ENCODE results near the gene KIAA1210. TPM values are rescaled to one million over a fixed set of nuclear protein-coding genes. Genes with fewer than 3 reads are reported as not detected.

Gene KIAA1210
- total and polyA plus RNA-seq, 12 donors = 0.04 to 0.17 (median 0.09) TPM; not detected in 7

GRCh38 chrX:119042996-119043395 is 84.6 kb downstream of the KIAA1210 start:
- Histone ChIP-seq H3K4me3 (no peak overlapping the region), H3K27me3 (no peaks in the 10 kb centered on the region), H3K4me1 (peaks cover 0 to 24% (median 5%) of the 10 kb centered on the region in 9 donors), H3K9me3 (no peaks in the 10 kb centered on the region), H3K27ac (no peak overlapping the region), H3K36me3 (no peaks in the 10 kb centered on the region)
- ATAC-seq (no peak), DNase-seq (no peak)
- TF ChIP-seq CTCF (IDR thresholded peaks at IDR 0.05) = no peak
- intact Hi-C loops (cut with DNase I) = no loop called here
- WGBS, 2 donors = 95 to 100% methylated on average over 1 of the region's 1 CpG

GRCh38 chrX:119042040-119042439 is 85.6 kb downstream of the KIAA1210 start:
- 93 to 98% methylated on average over 3 of the region's 3 CpGs for WGBS, 2 donors
- Histone ChIP-seq H3K36me3 (no peaks in the 10 kb centered on the region), H3K4me1 (peaks cover 0 to 24% (median 5%) of the 10 kb centered on the region in 9 donors), H3K9me3 (no peaks in the 10 kb centered on the region), H3K27ac (peak overlapping the region in 8 of 10 donors; percentile 42 to 71 (median 62)), H3K4me3 (no peak overlapping the region), H3K27me3 (no peaks in the 10 kb centered on the region)
- TF ChIP-seq CTCF (IDR thresholded peaks at IDR 0.05) = no peak
- ATAC-seq = no peak
- intact Hi-C loops (cut with DNase I) = no loop called here
- DNase-seq = no peak

- H3K36me3 ChIP-seq = no peaks in the 10 kb centered on the region
- no peaks in the 10 kb centered on the region for H3K27me3 ChIP-seq
- DNase-seq (peak in 1 of 2 donors; percentile 60), ATAC-seq (peak; percentile 95 to 99 (median 97))
- H3K4me1 ChIP-seq = peaks cover 0 to 24% (median 5%) of the 10 kb centered on the region in 9 donors
- H3K27ac ChIP-seq = peak overlapping the region in 8 of 10 donors; percentile 42 to 71 (median 63)
- H3K4me3 ChIP-seq = no peak overlapping the region
- H3K9me3 ChIP-seq = no peaks in the 10 kb centered on the region
- no peak for TF ChIP-seq CTCF (IDR thresholded peaks at IDR 0.05)
- 14 to 23% methylated on average over 4 of the region's 4 CpGs for WGBS, 2 donors
- intact Hi-C loops (cut with DNase I) = no loop called here
These were observed 86.4 kb downstream of the KIAA1210 start for GRCh38 chrX:119041175-119041574.

GRCh38 chrX:119040432-119040831 is 87.2 kb downstream of the KIAA1210 start:
- WGBS, 2 donors = 55 to 58% methylated on average over 6 of the region's 6 CpGs
- peaks cover 0 to 24% (median 5%) of the 10 kb centered on the region in 9 donors for H3K4me1 ChIP-seq
- no peak overlapping the region for H3K4me3 ChIP-seq
- no peaks in the 10 kb centered on the region for H3K27me3 ChIP-seq
- ATAC-seq (peak in 3 of 8 donors; percentile 12 to 48 (median 23)), DNase-seq (no peak)
- H3K9me3 ChIP-seq = no peaks in the 10 kb centered on the region
- H3K36me3 ChIP-seq = no peaks in the 10 kb centered on the region
- no peak for TF ChIP-seq CTCF (IDR thresholded peaks at IDR 0.05)
- H3K27ac ChIP-seq = peak overlapping the region in 8 of 10 donors; percentile 28 to 71 (median 56)
- intact Hi-C loops (cut with DNase I) = no loop called here

All from heart right ventricle (tissue), 16 donors.